ENCODE measurements around the gene FOLR3.
"Not testable (repeated sequence)": the region's sequence is repeated elsewhere in the genome, so short reads cannot be mapped to it uniquely, and the experiment has no call there.

Gene FOLR3

DNA sequence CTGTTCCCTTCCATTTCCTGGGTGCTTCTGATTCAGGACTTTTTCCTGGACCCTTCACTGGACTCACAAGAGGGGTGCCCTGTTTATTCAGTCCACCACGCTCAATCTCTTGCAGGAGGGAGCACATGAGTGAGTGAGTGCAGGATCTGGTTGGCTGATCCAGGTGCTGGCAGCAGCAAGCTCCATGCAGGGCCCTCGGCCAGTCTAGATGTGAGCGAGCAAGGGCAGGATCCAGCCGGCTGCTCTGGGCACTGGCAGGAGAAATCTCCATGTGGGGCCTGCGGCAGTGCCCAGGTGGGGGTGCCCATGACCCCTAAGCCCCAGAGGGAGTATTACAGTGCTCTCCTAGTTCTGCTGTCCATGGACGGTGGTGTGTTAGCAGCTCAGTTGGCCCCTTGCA is 11.5 kb upstream of the FOLR3 start:
- ATAC-seq = no peak

DNA sequence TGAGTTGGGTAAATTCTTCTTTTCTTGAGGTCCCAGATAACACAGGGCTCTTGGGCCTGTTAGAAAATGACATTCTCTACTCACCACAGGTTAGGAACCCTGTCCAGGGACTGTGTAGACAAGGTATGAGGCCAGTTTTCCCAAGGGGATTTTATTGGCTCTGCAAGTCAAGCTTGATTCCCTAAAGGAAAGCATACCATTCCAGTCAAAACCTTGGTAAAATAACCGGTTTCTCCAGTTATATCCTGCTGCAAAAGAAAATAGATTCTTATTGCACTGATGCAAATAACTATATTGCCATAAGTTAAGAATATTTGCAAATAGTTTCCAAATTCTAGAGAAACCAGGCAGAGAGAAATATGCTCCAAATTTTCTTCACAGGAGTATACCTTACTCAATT is 9.6 kb upstream of the FOLR3 start:
- ATAC-seq = no peak

DNA sequence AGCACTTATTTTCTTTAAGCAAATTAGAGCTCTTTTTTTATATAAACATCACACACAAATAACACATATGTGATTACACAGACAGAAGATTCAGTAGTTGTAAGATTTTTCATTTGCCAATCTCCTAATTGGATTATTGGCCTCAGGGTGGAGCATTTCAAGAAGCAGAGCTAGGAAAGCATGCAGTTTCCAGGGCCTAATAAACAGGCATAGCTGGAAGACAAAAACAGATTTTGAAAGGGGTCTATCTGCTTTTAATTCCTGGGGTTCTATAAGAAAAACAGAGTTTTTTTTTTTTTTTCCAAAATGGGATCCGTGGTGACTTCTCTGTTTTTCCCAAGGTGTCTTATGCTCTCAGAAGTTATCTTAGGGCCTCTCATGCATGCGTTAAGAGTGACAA is 7.6 kb upstream of the FOLR3 start:
- ATAC-seq = no peak

DNA sequence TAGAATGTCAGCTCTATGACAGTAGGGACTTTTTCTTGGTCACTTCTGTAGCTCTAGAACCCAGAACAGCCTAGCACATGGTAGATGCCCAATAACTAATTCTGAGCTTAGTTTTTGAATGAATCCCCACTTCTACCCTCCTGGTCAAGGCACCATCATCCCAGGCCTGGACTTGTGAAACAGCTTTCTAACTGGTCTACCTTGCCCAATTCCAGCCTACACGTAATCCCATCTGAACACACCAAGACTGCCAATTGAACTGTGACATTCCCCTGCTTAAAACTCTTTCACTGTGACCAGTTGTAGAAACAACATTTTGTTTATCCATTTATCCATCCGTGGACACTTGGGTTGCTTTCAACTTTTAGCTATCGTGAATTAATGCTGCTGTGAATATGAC is 6.1 kb upstream of the FOLR3 start:
- ATAC-seq = no peak

DNA sequence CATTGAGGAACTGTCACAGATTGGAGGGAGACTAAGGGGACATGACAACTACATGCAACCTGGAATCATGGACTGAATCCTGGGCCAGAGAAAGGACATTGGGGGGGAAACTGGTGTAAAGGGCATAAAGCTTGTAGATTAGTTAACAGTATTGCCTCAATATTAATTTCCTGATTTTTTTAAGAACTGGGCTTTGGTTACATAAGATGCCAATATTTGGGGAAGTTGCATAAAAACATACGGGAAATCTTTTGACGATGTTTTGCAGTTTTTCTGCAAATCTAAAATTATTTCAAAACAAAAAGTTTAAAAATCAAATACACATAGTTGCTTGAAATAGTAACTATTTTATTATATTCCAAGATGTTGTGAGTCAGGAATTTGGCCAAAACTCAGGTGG is 2.9 kb upstream of the FOLR3 start:
- no peak for ATAC-seq

DNA sequence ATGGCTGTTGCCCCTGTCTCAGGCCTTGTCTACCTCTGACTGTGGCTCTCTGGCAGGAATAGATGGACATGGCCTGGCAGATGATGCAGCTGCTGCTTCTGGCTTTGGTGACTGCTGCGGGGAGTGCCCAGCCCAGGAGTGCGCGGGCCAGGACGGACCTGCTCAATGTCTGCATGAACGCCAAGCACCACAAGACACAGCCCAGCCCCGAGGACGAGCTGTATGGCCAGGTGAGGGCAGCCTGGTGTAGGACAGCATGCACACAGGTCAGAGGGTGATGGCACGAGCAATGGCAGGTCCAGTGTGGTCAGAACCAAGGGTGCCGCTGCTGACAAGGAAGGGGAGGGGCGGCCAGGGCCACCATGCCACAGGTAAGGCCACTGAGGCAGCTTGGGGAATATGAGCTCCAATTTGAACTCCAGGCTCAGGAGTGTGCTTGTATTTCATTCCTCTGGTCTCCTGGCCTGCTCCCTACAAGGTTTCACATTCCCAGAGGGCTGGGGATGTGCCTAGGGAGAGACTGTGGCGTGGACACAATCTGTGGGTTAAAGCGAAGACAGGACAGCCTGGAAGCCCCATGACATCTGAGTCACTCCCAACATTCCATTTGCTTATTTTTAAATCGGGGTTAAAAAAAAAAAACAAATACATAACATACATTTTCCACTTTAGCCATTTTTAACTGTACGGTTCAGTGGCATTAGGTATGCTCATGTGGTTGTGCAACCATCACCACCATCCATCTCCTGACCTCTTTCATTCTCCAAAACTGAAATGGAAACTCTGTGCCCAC is 562 bp downstream of the FOLR3 start:
- no peak for ATAC-seq

DNA sequence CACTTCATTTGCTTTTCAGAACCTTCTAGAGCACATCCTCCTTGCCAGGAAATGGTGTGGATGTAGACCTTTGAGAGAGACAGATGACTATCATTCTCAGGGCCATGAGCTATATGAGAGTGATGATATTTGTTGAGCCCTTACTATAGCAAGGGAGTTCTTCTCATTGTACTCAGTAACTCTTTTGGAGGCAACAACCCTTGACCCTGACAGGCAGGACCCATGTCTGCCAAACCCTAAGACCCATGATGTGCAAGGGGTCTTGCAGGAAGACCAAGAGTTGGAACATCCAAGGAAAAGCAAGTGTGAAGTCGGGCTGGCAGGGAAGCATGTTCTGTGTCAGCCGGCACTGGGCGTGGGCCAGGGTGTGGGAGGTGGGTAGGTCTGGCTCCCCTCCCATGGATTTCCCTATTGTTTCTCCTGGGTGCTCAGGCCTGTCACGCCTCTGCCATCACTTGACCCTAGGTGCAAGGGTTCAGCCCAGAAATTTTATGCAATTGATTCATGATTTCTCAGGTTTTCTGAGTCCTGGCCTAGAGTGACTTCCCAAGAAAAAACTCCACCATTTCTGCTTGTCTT is 1.2 kb downstream of the FOLR3 start:
- ATAC-seq = no peak

DNA sequence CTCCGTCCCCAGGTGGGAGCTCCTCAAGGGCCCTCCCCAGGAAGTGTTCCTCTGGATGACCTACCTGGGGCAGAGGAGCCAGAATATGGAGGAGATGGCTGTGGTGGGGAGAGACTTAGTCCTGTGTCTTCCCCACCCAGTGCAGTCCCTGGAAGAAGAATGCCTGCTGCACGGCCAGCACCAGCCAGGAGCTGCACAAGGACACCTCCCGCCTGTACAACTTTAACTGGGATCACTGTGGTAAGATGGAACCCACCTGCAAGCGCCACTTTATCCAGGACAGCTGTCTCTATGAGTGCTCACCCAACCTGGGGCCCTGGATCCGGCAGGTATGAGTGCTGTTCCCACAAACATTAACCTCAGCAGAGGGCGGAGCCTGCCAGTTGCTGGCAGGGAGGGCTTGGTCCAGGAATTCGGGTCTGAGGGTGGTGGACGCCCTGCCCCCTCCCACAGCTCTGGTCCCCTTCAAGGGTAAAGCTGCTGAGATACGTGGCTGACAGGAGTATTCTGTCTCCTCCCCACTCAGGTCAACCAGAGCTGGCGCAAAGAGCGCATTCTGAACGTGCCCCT is 3.4 kb downstream of the FOLR3 start:
- no peak for ATAC-seq

DNA sequence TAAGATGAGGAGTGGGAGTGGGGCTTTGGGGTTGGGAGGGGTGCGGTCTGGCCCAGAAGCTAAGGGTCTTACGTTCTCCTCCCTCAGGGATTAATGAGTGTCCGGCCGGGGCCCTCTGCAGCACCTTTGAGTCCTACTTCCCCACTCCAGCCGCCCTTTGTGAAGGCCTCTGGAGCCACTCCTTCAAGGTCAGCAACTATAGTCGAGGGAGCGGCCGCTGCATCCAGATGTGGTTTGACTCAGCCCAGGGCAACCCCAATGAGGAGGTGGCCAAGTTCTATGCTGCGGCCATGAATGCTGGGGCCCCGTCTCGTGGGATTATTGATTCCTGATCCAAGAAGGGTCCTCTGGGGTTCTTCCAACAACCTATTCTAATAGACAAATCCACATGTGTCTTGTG is 4.0 kb downstream of the FOLR3 start:
- no peak for ATAC-seq

DNA sequence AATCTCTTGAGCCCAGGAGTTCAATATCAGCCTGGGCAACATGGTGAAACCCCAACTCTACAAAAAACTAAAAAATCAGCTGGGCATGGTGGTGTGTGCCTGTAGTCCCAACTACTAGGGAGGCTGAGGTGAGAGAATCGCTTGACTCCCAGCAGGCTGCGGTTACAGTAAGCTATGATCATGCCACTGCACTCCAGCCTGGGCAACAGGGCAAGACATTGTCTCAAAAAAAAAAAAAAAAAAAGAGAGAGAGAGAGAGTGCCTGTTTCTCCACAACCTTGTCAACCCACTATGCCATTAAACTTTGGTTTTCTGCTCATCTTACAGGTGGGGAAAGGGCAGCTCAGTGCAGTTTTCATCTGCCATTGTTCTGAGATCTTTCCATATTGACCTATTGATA is 5.1 kb downstream of the FOLR3 start:
- ATAC-seq = no peak

DNA sequence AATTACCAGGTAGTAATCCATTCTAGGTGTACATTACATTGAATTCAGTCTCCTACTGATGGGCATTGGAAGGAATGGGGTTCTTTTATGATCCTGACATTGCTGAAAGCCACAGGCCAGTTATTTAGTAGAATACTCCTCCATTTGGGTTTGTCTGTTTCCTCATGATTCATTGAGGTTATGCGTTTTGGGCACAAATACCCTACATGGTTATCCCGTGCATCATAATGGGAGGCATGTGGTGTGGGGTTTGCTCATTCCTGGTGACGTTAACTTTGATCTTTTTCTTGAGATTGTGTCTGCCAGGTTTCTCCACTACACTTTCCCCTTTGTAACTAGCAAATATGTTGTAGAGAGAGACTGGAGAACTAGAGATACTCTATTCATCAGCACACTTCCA is 5.5 kb downstream of the FOLR3 start:
- peak in 1 of 2 donors; percentile 50 for ATAC-seq

DNA sequence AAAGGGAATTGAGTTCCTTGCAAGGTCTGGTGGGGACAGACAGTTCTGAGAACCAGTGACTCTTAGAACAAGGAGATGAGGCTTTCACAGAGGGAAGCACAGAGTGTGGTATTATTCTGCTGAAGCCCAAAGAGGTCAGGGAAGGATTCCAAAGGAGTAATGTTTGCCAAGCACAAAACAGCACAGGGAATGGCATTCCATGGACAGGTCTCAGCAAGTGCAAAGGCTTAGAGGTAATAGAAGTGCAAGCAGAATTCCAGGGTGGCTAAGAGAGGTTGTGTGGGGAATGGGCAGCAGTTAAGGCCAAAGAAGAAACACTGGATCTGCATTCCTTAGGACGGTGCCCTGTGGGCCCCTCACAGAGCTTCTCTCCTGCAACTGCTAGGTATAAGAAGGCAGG is 6.6 kb downstream of the FOLR3 start:
- ATAC-seq = not testable (repeated sequence)

DNA sequence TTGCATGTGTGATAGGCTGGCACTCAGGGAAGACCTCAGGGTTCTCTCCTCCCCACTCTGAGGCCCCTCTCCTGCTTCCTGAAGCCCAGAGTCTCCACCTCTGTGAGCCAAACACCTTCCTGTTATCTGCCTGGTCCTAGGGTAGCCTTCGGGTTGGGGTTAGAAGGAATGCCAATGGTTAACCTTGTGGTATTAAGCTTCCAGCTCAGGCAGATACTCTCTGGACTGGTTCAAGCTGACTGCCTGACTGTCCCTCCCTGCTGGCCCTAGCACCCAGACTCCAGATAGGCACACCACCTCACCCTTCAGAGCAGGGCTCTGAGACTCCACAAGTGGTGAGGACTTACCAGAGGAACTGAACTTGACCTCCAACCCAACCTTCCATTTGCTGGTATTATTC is 7.0 kb downstream of the FOLR3 start:
- not testable (repeated sequence) for ATAC-seq

DNA sequence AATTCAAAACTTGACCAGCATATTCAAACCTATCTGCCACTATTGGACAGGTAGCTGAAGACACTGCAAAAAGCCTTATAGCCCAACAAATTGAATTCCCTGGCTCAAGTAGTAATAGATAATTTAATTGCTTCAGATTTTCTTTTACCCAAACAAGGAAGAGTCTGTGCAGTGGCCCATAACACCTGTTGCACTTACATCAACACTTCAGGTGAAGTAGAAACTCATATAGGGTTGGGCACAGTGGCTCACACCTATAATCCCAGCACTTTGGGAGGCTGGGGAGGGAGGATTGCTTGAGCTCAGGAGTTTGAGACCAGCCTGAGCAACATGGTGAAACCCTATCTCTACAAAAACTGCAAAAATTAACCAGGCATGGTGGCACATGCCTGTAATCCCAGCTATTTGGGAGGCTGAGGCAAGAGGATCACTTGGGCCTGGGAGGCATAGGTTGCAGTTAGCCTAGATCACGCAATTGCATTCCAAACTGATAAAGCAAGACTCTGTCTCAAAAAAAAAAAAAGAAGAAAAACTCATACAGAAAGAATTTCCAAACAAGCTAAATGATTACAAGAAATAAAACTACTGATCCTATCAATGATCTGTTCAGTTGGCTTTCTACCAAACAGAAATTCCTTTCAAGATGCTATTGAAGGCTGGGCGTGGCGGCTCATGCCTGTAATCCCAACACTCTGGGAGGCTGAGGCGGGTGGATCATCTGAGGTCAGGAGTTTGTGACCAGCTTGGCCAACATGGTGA is 9.5 kb downstream of the FOLR3 start:
- no peak for ATAC-seq

DNA sequence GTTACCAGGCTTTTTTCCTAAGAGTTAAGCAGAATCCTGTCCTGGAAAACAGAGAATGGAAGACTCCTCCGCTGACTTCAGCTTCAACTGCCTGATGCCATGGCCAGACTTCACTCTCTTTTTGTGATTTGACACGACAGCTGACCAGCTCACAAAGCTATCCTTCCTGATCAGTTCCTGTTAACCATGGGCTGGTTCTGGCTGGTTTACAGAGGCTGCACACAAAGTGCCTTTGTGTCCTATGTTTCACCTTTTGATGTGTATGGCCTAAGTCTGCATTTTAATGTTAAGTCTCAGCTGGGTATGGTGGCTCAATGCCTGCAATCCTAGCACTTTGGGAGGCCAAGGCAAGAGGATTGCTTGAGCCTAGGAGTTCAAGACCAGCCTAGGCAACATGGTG is 11.1 kb downstream of the FOLR3 start:
- ATAC-seq = no peak

DNA sequence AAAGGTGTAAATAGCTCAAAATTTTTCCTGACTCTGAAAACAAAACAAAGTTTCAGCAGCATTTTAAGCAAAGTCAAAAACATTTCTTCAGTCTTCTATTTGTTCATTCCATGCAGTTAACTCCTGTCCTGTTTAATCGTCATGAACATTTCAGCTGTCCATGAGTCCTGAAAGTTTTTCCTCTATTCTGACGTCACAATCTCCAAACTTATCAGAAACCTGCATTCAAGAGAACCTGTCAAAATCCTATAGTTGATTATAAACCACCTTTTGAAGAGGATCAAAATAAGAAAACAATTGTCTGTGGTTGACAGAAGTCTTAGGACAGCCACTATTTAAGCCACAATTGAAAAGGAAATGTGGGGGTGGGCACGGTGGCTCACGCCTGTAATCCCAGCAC is 15.4 kb downstream of the FOLR3 start:
- ATAC-seq = no peak

DNA sequence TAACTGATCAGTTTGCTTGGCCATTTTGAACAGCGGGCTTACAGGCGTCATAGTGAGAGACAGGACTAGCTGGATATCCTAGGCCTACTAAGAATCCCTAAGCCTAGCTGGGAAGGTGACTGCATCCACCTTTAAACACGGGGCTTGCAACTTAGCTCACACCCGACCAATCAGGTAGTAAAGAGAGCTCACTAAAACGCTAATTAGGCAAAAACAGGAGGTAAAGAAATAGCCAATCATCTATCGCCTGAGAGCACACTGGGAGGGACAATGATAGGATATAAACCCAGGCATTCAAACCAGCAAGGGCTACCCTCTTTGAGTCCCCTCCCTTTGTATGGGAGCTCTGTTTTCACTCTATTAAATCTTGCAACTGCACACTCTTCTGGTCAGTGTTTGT is 18.3 kb downstream of the FOLR3 start:
- not testable (repeated sequence) for ATAC-seq

DNA sequence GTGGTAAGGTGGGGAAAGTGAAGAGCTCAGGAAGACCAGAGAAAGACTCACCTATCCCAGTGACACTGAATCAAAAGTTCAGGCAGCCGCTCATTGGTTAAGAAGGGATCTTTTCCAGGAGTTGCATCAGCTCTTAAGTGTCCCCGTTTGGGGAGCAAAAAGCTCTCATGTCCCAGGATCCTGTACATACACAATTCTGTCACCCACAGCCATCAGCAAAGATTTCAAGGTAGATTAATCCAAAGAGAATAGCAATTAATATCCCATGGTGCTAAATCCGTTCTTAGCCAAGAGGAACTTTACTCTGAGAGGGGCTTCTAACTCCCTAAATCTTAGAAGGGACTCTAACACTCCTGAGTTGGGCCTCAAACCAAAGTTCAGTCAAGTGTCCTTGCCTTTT is 19.3 kb downstream of the FOLR3 start:
- ATAC-seq = no peak

DNA sequence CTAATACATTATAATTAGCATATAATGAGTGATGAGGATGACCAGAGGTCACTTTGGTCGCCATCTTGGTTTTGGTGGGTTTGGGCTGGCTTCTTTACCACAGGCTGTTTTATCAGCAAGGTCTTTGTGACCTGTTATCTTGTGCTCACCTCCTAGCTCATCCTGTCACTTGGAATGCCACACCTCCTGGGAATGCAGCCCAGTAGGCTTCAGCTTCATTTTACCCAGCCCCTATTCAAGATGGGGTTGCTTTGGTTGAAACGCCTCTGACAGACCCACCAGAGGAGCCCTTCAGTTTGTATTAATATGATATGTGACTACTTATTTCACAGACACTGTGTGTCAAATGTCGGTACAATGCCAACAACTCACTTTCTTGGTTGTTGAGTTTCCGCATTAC is 20.2 kb downstream of the FOLR3 start:
- no peak for ATAC-seq

DNA sequence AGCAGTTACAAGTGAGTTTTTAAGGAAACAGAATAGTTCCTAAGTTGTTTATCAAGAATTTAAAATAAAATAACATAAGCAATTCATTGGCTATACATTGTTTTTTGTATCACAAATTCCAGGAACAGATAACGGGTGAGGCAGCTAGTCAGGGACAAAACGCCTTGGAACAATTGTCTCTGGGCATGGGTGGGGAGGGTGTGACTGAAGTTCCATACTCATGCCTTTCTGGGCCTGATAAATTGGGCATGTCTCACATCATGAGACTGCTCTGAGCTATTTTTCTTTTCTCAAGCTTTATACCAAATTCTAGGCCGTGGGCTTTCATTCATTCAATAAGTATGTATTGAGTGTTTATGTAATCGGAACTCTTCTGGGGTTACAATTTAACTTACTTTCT is 21.6 kb downstream of the FOLR3 start:
- ATAC-seq = no peak

DNA sequence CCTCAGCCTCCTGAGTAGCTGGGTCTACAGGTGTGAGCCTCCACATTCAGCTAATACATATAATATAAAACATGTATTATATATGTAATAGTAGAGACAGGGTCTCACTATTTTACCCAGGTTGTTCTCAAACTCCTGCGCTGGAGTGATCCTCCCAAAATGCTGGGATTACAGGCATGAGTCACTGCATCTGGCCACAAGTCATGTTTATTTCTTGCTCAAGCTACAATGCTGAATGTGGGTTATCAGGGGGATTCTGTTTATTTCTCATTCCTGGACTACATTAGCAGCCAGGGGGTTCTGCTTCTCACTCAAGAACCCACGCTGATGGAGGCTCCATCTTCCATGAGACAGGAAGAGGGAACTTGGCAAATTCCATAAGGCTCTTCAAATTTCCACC is 24.8 kb downstream of the FOLR3 start:
- ATAC-seq = no peak

DNA sequence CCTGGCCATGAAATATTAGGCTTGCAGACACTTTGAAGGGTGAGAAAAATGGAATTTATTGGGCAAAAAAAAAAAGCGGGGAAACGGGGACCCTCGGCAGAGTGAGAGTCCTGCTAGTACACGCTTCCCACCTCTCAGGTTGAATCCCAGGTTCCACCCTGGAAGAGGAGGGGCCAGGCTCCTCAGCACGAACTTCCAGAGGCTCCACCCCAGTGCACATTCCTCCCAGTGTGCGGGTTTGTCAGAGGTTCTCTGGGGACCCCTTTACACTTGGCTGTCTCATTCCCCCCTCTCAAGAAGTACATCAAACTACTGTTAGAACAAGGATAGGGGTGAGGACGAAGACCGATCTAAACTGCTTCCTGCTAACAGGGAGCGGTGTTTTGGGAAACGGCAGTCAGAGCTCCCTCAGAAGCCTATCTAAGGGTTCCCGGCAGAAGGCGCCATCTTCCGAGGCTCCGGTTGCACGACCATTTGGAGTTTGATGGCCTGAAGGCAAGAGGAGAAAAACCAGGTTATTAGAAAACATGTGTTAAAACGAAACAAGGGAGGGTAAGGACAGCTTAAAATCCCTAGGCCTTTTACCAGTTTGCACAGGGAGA is 27.5 kb downstream of the FOLR3 start:
- no peak for ATAC-seq

DNA sequence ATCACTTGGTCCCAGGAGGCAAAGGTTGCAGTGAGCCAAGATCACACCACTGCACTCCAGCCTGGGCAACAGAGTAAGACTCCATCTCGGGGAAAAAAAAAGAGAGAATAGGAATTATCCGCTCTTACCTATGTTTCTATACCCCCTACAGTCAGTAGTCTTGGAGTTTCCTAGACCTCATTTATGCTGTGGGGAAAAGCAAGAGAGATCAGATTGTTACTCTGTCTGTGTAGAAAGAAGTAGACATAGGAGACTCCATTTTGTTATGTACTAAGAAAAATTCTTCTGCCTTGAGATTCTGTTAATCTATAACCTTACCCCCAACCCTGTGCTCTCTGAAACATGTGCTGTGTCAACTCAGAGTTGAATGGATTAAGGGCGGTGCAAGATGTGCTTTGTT is 28.7 kb downstream of the FOLR3 start:
- ATAC-seq = not testable (repeated sequence)
